LNCaP clone FGC (cell line): ENCODE measurements around the gene CYB5A.
A peak's percentile ranks its signal among the peaks of the same experiment; 100 is the strongest.

ENCODE experiments used
- DNase-seq: peaks from one replicate; pipeline ENCODE4 v3.0.0-alpha.2; 2011; ENCODE audit warnings: low read depth
- H3K4me3 ChIP-seq: 2 replicates; pipeline ENCODE4 v1.5.1; 2011; ENCODE audit warnings: mild to moderate bottlenecking, low read depth, low read length, control low read depth
- CTCF ChIP-seq: IDR thresholded peaks from 2 replicates; pipeline ENCODE4 v1.5.1; 2012; ENCODE audit warnings: mild to moderate bottlenecking; ENCODE audit not compliant: control insufficient read depth, insufficient read depth; ENCODE audit errors: extremely low read depth

The CYB5A gene

GRCh38 chr18:74257083-74257482, 34.7 kb downstream of the CYB5A start:
- no peak overlapping the region for H3K4me3 ChIP-seq
- no peak for DNase-seq
- TF ChIP-seq CTCF, result no peak

- H3K4me3 ChIP-seq, result no peak overlapping the region
- no peak for TF ChIP-seq CTCF
- no peak for DNase-seq
Measured at GRCh38 chr18:74256190-74256589, 35.6 kb downstream of the CYB5A start.

- peak; percentile 59 for DNase-seq
Measured at GRCh38 chr18:74255131-74255616, 36.6 kb downstream of the CYB5A start.

GRCh38 chr18:74252039-74252395, 39.7 kb downstream of the CYB5A start:
- DNase-seq, result no peak
- no peak overlapping the region for H3K4me3 ChIP-seq
- no peak for TF ChIP-seq CTCF

More at GRCh38 chr18:74255131-74255616, 36.6 kb downstream of the CYB5A start:
- no peak overlapping the region for H3K4me3 ChIP-seq
- TF ChIP-seq CTCF, result no peak

GRCh38 chr18:74251297-74252038, 40.3 kb downstream of the CYB5A start:
- no peak for TF ChIP-seq CTCF
- DNase-seq, result no peak
- no peak overlapping the region for H3K4me3 ChIP-seq

- no peak overlapping the region for H3K4me3 ChIP-seq
- no peak for DNase-seq
- TF ChIP-seq CTCF, result no peak
Measured at GRCh38 chr18:74250131-74250530, 41.6 kb downstream of the CYB5A start.
